T-helper 22 cell (primary cell): Measurements from ENCODE around the gene KCNAB2.

Experiments
- DNase-seq: peaks from one replicate; pipeline ENCODE4 v3.0.0-alpha.2; 2020; ENCODE audit warnings: low read depth

KCNAB2 gene

GRCh38 chr1:6130596-6130995 lies 84.9 kb downstream of the KCNAB2 start:
- no peak for DNase-seq

- no peak for DNase-seq
These were observed 85.9 kb downstream of the KCNAB2 start for GRCh38 chr1:6131561-6131960.

- no peak for DNase-seq
These were observed 87.6 kb downstream of the KCNAB2 start for GRCh38 chr1:6133146-6133895.

- no peak for DNase-seq
These were observed 88.5 kb downstream of the KCNAB2 start for GRCh38 chr1:6134206-6134605.

GRCh38 chr1:6134741-6135510 lies 89.2 kb downstream of the KCNAB2 start:
- no peak for DNase-seq

- no peak for DNase-seq
These were observed 91.0 kb downstream of the KCNAB2 start for GRCh38 chr1:6136516-6137220.

DNA sequence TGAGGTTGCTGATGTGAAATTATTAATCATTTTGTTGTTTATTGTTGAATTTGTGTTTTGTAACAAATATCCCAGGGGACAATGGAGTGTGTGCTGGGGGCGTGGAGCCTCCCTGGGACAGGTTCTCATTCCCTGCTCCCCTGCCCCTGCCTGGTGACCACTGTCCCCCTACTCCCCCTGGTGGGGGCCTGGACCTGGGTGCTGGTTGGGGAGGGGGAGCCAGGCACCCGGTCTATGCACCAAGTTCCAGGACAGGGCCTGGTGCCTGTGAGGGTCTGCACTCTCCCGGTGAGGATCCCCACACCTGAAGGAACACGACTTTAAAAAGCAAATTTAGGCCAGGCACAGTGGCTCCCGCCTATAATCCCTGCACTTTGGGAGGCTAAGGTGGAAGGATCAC lies 92.1 kb downstream of the KCNAB2 start:
- no peak for DNase-seq

DNA sequence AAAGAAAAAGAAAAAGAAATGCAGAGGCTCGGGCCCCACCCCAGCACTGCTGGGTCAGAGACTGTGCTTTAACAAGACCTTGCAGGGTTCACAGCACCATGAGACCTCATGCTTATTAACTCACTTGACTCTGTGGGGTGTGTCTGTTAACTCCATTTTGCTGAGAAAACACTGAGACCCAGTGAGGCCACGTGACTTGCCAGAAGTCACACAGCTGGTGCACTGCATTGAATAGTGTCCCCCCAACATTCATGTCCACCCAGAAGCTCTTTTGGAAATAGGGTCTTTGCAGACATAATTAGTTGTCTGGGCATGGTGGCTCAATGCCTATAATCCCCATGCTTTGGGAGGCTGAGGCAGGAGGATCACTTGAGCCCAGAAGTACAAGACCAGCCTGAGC lies 94.7 kb downstream of the KCNAB2 start:
- DNase-seq: no peak

GRCh38 chr1:6141592-6141991 lies 95.9 kb downstream of the KCNAB2 start:
- no peak for DNase-seq

DNA sequence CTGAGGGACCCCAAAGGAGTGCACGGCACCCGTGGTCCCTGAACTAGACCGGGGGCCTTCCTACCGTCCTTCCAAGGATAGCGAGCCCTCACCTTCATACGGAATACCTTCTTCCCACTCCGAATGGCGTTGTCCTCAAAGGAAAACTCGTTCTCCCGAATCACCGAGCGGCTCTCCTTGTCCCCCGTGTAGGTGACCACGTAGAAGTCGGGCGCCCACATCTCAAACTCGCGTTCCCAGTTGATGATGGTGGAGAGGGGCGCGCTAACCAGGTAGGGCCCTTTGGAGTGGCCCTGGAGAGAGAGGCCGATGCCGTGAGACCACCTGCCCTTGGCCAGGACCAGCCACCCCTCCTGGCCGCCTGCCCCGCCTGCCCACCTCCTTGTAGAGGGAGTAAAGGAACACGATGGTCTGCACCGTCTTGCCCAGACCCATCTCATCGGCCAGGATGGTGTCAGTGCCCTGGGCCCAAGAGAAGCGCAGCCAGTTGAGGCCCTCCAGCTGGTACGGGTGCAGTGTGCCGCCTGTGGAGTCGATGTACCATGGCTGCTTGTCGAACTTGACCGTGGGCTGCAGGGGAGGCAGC lies 96.4 kb downstream of the KCNAB2 start:
- DNase-seq: no peak

DNA sequence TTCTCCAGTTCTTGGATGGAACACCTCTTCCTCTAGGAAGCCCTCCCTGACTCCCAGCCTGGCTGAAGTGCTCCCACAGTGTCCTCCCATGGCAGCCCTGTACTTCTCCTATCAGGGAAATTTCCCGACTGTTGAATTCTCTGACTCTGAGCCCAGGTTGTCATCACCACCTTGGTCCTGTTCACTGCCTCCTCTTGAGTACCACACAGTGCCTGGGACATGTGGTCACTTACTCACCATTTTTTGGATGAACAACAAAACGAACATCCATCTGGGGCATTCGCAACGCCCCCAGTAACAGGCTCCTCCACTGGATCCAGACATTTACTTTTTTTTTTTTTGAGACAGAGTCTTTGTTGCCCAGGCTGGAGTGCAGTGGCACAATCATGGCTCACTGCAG lies 97.0 kb downstream of the KCNAB2 start:
- DNase-seq: no peak

- no peak for DNase-seq
These were observed 97.7 kb downstream of the KCNAB2 start for GRCh38 chr1:6143395-6143794.

DNA sequence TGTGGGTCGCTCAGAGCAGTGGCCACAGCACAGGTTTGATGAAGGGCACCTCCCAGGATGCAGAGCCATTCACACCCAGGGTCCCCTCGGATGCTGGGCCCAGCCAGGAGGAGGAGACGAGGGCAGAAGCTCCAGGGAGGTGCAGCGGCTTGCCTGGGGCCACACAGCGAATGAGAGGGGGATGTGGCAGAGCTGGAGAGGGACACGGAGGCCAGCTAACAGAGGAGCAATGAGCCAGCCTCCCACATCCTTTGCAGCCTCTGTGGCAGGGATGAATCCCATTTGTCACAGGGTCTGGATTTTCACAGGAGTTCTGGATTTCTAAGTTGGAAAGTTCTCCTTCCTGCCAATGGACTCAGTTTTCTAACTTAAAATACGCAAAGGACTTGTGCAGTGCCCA lies 98.5 kb downstream of the KCNAB2 start:
- no peak for DNase-seq

DNA sequence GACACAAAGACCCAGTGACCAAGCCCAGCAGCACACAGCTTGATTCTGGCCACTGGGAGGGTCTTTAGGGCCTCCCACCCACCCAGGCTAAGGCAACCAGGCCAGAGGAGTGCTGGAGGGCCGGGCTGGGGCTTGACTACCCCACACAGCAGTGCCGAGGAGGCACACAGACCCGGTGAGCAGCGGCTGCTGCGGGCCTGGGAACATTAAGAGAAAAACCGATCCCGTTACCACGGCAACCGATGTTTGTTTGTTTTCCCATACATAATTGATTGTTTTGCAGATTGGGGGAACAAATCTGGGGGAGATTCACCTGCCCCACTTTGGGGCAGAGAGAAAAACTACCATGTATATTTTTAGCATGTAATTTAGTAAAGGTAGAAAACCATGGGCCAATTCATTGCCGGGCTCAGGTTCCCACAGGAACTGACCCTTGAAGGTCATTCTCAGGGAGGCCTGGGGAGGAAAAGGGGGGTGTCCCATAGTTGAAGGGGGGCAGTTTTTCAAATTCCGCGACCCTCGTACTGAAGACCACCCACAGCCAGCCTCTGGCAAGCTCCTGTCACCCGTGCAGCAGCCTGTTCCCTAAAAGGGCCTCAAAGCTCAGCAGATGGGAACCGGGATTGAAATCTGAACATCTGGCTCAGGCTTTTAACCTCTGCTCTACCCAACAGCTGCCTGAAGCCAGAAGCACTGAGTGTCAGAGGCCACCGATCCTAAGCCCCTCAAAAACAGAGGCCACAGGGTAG lies 99.1 kb downstream of the KCNAB2 start:
- DNase-seq: no peak

DNA sequence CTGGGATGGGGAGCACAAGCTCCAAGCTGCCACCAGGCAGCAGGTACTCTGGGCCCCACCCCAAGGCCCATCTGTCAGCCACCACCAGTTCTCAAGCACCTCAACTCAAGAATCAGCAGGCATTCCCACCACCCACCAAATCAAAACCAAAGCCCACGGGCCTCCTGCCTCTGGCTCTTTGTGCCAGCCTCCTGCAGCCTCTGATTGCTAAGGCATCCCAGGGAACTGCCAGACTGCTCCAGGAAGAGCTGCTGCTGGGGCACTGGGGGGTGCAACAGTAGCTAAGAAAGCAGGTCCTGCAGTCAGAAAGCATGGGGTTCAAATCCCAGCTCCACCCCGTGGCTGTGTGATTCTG lies 99.7 kb downstream of the KCNAB2 start:
- DNase-seq: no peak

GRCh38 chr1:6145864-6146410 lies 100.2 kb downstream of the KCNAB2 start:
- no peak for DNase-seq

GRCh38 chr1:6148497-6149241 lies 103.0 kb downstream of the KCNAB2 start:
- peak; percentile 21 for DNase-seq

DNA sequence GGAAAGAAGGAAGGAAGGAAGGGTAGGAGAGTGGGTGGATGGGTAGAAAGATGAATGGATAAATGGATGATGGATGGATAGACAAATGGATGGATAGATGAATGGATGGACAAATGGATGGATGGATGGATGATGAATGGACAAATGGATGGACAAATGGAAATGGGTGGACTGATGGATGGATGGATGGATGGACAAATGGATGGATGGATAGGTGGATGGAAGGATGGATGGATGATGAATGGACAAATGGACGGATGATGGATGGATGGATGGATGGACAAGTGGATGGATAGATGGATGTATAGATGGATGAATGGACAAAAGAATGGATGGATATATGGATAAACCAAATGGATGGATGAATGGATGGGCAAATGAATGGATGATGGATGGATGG lies 103.9 kb downstream of the KCNAB2 start:
- DNase-seq: no peak

GRCh38 chr1:6150006-6150938 lies 104.6 kb downstream of the KCNAB2 start:
- DNase-seq: no peak
